ENCODE results near the gene RPL18A.
A peak's percentile ranks its signal among the peaks of the same experiment; 100 is the strongest.

RPL18A gene

DNA sequence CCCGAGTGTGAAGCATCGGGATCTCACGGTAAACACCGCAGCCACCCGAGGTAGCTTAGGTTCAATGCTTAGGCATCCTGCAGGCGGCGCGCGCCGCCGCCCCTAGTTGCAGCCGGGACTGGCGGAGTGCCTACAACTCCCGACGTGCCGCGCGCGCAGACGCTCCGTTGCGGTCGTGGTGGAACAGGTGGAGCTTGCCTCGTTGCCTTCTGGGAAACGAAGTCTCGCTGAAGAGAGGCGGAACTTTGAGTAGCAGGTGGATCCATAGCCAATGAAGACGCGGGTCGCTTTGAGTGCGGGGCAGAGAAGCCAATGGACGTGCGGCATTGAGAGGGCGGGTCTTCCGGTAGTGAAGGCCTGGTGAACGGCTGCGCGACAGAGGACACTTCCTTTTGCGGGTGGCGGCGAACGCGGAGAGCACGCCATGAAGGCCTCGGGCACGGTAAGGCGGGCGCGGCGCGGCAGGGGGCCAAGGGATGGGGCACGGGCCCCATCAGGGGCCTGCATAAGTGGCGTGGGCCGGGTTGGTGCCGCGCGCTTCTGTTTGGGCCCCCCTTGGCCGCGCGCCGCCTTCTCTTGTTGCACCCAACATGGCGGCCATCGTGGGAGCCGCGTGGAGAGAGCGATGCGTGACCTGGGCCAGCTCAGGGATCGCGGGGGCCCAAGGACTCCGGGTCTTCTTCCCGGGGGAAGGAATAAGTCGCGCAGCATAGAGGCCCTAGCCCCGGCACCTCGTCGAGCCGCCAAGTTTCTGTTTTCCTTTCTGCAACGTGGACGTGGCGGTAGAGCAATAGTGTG is at the start of gene RPL18A:
Gene RPL18A, plus strand, starts transcription at position 378 of the 798 bp plus-strand sequence. Its CDS starts 47 bp downstream, at position 425.
- DNase-seq = peak; percentile 100

DNA sequence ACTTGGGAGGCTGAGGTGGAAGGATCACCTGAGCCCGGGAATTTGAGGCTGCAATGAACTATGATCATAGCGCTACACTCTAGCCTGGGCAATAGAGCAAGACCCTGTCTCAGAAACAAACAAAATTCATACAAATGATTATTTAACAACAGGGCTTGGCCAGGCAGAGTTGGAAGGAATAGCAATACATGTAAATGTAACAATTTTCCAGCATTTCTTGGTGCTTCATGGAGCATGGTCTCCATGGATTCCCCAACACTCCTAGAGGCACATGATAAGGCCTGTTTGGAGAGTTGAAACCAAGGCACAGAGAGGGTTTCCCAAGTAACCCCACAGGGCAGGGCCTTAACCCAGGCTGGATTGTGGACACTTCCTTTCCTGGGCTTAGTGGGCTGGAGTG is 48.6 kb upstream of the RPL18A start:
- DNase-seq = no peak

DNA sequence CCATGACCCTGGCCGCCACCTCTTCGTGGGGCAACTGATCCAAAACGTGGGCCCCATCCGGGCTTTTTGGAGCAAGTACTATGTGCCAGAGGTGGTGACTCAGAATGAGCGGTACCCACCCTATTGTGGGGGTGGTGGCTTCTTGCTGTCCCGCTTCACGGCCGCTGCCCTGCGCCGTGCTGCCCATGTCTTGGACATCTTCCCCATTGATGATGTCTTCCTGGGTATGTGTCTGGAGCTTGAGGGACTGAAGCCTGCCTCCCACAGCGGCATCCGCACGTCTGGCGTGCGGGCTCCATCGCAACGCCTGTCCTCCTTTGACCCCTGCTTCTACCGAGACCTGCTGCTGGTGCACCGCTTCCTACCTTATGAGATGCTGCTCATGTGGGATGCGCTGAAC is 48.0 kb upstream of the RPL18A start:
- DNase-seq = no peak

DNA sequence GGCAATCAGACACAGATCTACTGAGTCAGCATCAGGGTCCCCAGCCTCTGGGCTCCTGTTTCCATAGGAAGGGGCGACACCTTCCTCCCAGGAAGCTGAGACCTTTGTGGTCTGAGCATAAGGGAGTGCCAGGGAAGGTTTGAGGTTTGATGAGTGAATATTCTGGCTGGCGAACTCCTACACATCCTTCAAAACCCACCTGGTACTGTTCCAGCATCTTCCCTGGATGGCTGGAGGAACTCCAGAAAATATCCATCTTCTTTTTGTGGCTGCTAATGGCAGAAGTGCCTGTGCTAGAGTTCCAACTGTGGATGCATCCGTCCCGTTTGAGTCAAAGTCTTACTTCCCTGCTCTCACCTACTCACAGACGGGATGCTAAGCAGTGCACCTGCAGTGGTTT is 47.6 kb upstream of the RPL18A start:
- no peak for DNase-seq

DNA sequence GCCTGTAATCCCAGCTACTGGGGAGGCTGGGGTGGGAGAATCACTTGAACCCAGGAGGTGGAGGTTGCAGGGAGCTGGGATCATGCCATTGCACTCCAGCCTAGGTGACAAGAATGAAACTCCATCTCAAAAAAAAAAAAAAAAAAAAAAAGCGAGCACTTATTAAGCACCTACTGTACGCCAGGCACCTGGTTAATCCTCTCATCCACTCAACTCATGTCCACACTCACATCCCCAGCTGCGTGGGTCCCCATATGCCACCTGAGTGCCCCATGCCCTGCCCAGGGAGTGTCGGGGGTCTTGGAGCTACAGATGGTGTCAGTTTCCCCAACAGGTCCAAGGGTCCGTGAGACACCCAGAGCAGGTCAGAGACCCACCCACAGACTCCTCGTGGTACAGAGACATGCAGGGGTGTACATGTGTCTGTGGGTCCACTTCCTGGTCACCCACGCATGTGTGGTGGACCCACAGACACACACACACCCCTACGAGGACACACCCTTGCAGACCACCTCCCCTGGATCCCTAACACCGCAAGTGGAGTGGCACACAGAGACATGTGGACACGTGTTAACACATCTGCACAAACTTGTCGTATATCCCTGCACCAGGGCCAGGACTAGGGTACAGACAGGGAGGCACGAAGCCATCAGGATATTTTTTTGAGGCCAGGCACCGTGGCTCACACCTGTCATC is 41.9 kb upstream of the RPL18A start:
- DNase-seq = no peak

DNA sequence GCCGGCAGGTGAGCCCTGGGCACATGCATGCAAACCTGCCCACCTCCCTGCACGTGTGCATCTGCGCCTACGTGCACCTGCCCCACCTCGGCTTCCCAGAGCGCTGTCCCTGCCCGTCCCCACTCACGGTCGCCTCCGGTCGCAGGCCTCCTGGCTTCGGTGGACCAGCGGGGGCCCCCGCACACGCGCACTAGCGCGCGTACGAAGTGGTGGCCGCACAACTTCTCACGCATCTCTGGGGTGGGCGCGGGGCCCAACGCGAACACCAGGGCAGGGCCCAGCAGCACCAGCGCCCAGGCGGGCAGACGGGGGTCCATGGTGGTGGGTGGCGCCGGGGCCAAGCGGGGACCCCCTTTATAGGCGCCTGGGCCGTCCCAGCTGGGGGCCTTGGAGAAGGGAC is 38.5 kb upstream of the RPL18A start, which contains the start of gene INSL3:
Gene INSL3, minus strand, starts transcription at position 330 of the 400 bp plus-strand sequence. Its CDS starts 13 bp downstream, at position 317.
- no peak for DNase-seq

DNA sequence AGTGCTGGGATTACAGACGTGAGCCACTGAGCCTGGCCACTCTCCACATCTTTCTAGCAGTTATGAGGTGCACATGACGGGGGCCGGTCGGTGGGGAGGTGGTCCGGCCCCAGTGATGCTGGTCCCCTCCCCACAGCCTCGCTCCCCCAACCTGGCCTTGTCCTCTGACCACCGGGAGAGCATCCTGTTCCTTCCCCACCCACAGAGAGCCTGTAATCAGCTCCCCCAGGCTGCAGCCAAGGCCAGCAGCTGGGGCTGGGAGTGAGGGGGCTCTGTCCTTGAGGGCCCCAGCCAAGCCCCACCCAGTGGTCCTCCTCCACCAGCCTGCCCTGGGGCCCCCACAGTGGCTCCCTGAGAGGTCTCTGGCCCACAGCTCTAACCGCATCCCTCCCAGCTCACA is 35.4 kb upstream of the RPL18A start:
- DNase-seq = no peak

DNA sequence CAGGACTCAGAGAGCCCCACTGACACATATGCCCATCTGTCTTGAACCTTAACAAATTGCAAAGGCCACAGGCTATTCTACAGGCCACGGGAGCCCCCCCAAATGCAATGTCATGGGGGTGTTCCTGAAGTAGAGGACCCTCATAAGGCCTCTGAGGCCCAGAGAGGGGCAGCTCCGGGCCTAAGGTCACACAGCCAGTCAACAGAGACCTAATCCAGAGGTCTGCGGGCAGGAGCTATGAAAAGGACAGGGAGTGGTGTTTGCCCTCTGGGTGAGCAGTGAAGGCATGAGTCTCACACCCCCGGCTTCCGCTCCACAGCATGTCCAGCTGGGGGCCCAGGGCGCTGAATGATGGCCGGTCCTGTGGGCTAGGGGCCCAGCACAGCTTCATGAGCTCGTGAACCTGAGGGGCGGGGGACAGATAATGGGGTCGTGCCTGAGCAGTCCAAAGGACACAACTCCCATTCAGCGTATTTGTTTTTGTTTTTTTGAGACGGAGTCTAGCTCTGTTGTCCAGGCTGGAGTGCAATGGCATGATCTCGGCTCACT is 33.1 kb upstream of the RPL18A start:
- DNase-seq = no peak

DNA sequence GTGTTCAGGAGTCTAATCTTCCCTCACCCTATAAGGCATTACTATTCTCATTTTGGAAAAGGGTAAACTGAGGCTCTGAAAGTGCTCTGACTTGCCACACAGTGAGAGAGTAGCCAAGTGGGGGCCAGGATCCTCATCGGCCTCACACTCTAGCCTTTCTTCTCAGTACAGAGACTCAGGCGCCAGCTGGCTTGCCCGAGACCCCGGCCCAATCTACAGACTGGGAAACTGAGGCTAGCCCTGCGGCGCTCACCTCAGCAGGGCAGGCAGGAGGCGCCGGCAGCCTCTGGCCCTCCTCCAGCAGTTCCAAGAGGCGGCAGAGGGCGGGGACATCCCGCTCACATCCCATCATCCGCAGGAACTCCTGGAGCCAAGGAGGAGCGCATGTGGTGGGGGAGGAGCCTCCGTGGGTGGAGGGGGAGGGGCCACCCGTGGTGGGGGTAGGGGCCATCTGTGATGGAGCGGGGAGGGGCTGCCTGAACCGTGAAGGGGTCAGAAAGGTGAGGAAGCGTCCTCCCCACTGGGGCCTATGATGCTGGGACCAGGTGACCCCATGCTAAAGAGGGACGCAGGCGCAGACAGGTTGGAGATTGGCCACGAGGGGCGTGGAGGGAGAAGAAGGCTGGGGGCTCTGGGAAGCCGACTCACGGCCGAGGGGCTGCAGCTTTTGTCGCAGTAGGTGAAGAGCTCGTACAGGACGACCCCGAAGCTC is 29.7 kb upstream of the RPL18A start:
- no peak for DNase-seq

DNA sequence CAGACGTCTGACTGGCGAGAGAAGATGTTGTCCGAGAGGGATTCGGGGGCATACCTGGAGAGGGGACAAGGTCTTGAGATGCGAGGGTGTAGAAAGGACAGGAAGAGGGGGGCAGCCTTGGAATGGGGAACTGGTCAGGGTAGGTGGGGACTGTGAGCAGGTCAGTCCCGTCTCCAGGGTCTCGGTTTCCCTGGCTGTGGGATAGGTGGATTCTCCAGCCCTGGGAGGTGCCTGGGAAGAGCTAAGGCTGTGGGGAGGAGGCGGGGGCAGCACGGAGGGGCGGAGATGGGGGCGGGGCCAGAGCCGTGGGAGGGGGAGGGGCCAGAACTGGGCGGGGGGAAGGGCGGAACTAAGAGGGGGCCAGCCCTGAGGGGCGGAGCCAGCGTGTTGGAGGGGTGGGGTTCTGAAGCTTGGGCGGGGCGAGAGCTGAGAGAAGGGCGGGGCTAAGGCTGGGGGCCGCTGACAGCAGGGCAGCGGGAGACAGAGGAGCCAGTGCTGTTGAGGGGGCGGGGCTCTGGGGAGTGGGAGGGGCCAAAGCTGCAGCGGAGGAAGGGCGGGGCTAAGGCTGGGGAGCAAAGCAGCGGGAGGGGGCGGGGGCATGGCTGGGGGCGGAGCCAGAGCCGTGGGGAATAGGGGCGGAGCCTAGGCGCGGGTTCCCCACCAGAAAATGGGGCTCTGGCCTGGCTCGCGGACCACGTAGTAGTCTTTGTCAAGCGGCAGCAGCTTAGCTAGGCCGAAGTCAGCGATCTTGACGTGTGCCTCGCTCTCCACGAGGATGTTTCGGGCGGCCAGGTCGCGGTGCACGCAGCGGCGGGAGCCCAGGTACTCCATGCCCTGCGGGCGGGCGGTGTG is 28.9 kb upstream of the RPL18A start:
- no peak for DNase-seq

DNA sequence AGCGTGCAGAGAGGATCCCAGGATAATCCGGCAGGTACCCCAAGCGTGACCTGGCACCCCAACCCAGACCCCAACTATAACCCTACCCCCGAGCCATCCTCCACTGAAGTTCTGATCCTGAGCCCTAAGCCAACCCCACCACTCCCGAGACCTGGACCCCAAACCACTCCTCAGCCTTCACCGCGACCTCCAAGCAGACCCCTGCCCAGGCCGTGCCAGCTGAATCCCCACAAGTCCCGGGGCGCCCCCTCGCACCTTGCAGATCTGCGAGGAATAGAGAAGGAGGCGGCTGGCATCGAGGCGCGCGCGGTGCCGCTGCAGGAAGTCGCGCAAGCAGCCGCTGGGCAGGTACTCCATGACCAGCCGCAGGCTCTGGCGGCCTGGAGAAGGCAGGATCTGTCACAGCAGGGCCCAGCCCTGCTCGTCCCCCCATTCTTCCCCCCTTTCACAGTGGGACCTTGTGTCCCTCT is 28.3 kb upstream of the RPL18A start:
- no peak for DNase-seq

DNA sequence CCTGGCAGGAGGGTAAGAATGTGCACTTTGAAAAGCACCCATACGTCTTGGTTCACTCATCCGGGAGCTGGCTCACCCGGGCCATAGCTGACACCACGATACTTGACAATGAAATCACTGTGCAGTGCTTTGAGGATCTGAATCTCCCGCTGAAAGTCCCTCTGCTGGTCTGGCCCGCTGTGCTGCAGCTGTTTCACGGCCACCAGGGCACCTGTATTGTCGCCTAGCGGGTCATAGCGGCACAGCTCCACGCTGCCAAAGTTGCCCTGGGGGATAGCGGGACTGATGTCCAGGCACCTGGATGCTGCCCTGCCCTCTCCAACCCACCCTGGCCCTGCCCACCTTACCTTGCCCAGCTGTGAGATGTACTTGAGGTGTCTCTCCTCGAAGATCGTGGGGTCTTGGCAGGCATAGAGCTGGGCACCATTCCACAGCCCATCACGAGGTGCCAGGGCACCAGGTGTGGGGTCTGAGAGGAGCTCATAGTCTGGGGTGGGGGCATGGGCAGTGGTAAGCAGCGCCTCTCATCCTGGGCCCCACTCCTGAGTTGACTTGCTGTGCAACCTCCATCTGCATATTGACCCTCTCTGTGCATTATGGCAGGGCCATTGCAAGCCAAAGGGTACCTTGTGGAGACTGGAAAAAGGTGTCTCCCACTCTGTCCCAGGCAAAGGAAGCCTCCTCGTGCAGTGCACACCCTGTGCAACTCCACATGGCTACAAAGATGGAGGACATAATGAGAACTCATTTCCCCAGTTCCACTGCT is 27.1 kb upstream of the RPL18A start:
- no peak for DNase-seq

DNA sequence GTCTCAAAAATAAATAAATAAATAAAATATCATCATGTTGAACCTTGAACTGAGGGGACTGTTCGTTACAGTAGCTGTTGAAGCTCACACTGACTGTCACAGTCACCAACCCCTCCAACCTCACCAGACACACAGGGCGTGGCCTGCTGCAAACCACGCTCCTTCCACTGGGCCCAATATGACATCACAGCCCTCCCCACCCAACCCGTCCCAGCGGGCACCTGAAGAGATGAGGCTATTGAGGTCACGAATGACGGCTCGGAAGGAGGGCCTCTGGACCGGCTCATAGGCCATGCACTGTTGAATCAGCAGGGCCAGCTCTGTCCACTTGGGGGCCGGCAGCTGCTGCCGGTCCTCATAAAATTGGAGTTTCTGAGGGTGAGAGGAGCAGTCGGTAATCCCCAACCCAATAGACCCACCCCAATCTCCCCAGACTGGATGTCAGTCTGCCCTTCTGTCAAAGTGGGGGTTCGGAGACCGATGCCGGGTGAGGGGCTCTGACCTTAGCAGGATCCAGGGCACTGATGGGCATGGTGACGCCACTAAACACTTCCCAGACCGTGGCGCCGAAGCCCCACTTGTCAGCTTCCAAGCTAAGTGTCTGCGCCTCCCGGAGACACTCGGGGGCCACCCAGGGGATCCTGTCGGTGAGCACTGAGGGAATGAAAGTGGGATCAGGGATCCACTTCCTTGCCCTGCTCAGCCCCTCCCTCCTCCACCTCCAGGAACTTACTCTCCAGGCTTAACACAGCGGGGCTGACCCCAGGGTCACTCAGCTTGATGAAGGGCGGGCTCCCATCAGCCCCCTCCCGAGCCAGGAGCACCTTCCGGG is 25.1 kb upstream of the RPL18A start:
- no peak for DNase-seq

DNA sequence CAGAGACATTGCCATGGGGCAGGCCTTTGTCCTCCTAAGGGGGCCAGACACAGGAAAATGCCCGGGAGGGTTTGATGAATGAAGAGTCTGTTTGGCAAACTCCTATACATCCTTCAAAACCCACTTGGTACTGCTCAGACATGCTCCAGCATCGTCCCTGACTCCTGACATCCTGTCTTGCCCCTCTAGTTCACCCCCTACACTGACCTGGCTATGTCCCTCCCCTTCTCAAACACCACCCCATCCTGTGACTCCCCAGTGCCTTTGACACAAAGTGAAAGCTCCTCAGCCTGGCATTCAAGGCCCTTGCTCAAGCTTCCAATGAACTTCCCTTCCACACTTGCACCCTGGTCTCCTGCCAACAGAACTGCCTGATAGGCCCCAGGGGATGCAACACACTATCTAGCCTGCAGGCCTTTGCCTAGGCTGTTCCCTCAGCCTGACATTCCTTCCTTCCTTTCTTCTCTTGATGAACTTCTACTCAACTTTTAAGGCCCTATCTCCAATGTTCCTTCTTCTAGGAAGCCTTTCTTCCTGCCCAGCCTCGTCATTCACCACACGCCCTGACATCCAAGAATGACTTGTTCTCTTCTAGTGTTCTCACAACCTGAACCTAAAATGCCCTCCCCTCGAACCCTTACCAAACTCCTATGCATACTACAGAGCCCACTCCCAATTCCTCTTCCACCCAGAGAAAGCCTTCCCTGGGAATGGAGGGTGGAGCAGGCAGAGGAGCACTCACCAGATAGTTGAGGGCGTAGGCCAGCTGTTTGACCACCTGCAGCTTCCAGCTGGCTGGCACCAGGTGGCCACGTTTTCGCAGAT is 24.3 kb upstream of the RPL18A start:
- DNase-seq = no peak

DNA sequence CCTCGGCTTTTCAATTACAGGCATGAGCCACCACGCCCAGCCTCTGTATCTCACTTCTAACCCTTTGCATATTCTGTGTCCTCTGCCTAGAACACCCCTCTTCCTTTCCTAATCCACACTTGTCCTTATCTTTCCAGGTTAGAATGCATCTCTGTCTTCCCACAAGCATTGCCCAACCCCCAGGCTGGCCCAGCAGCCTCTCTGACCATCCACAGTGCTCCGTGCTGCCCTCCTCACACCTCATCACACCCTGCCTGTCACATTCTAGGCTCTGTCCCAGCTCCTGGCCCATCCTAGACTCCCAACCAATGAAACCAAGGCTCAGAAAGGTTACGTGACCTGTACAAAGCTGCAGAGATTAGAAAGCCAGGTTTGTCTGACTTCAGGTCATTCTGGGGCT is 23.2 kb upstream of the RPL18A start:
- DNase-seq = no peak

DNA sequence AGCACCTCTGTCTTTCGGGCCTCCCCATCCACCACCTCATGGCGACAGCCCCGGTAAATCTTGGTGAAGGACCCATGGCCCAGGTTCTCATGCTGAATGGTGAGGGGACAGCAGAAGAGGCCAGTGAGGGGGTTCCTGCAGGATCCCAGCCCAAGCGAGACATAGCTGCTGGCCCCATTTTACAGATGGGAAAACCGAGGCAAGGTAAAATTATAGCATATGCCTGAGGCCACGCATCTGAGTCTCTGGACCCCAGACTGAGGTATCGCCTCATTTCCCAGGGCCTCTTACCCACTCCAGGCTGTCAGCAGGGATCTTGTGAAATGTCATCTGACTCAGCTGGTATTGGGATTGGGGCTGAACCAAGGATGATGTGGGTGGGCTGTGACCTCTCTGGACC is 21.7 kb upstream of the RPL18A start:
- no peak for DNase-seq

DNA sequence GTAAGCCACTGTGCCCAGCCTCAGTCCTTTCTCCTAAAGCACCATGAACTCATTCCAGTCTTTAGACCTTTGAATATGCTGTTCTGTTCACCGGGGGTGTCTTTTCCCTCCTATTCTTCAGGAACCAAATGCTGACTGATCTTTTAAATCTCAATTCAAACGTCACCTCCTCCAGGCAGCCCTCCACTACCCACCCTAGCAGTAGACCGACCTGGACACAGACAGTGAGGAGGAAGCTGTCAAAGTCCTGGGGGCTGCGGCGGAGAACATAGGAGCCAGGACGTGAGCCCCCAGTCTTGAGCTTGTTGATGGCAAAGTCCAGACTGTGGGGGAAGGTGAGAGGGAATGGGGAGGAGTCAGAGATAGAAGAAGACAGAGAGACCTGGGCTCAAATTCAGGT is 19.7 kb upstream of the RPL18A start:
- no peak for DNase-seq

DNA sequence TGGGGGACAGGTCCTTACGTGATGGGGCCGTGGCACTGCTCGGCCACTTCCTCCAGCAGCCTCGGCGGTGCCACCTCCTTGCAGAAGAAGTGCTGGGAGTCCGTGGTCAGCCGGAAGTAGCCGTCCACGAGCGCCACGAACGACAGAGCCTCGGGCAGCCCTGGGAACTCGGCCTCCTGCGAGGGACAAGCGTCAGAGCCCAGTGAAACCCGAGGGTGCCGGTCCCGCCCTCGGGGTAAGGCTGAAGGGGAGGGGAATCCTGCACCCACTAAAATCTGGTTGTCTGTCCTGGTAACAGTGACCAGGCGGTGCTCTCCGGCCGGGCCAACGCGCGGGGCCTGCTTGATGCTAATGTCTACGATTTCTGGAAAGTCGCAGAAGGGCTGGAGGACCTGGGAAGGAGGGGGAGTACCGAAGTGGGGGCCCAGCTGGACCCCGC is 18.3 kb upstream of the RPL18A start:
- no peak for DNase-seq

DNA sequence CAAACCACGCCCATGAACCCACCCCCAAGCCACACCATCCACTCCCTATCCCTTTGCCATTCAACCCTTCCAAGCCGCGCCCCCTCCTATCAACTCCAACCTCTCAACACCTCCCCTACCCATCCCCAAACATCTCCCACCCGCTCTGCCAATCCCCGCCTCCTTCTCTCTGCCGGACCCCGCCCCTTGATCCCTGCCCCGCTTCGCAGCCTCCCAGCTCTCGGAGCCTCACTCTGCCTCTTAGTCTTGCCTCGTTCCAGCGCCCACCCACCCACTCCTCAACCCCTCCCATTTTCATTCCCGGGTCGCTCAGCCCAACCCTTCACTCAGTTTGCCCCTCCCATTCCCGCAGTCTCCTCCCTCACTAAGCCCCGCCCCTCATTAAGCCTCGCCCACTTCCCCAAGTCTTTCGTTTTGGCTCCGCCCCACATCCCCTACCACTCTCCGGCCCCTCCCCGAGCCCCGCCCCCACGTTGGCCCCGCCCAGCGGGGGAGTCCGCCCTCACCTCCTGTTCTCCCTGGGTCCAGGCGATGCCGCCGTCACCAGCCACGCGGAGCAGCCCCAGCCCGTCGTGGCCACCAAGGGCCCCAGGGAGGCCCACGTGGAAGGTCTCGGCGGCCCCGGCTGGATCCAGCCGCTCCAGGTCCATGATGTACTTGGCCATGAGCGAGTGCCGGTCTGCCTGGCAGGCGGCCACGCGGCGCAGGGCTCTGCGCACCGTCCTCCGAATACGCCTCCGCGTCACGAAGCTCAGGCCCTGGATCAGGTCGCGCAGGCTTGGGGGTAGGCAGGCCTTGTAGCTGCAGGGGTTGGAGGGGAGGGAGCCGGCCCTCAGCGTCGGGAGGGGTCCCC is 17.7 kb upstream of the RPL18A start:
- no peak for DNase-seq
